OCI-M1 (cell line): ENCODE measurements around the gene SQSTM1.
"Not testable (repeated sequence)": the region's sequence is repeated elsewhere in the genome, so short reads cannot be mapped to it uniquely, and the experiment has no call there.

Source experiments
- DNase-seq: peaks from one replicate; lab custom pipeline; 2025; lab: John Stamatoyannopoulos, UW

The SQSTM1 gene

DNA sequence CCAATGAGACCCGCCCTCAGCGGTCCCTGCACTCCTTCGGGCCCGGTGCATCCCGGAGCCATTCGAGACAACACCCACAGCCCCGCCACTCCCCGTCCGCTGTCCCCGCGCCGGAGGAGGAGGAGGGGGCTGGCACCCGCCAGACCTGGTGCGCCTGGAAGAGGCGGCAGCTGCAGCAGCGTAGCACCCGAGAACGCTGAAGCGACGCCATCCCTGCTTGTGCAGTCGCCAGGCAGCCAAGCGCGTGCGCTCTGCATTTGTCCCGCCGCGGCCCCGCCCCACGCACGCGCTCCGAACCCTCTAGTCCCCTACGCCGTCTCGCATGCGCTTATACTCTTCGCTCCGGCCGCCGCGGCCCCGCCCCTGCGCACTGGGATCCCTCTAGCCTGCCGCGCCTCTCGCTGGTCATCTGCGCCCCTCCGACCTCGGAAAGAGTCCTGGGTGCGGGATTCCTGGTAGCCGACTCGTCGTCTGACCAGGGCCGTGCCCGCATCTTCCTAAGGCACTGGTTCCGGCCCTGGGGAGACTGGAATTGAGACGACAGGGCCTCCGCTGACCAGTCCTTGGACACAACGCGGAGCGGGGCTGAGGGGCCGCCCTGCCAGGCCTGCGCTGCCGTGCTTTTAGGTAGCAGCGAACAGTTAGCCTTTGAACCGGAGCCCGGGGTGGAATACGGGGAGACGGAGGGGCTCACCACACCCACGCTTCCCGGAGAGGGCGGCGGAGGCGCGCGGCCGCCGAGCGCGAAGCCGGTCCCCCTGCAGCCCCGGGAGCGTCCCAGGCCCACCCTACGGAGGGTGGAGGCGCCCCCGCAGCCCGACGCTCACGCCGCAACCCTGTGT lies 38.1 kb downstream of the SQSTM1 start, which contains the start of gene MRNIP:
Gene MRNIP, minus strand, starts transcription at position 232 of the 842 bp plus-strand sequence. Its CDS starts 21 bp downstream, at position 211.
- peak; percentile 98 for DNase-seq

DNA sequence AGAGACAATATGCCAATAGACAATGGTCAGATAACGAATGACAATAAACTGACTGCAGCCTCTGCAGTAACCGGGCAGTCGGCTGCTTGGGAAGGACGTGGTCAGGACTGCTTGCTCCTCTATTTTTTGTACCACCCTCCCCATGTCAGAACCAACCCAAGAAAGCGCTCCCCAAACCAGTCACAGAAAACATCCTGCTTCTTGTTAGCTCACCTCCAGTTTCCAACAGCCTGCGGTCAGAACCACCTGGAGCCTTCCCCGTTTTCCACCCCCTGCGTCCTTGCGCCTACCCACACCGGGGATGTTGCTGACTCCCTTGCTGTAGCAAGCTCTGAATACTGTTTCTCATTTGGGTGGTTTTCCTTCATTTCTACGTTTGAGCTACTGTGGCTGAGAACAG lies 39.6 kb downstream of the SQSTM1 start:
- no peak for DNase-seq

- DNase-seq = no peak
Measured at GRCh38 chr5:179862296-179862695, 41.6 kb downstream of the SQSTM1 start.

- DNase-seq = no peak
Measured at GRCh38 chr5:179862891-179863290, 42.2 kb downstream of the SQSTM1 start.

DNA sequence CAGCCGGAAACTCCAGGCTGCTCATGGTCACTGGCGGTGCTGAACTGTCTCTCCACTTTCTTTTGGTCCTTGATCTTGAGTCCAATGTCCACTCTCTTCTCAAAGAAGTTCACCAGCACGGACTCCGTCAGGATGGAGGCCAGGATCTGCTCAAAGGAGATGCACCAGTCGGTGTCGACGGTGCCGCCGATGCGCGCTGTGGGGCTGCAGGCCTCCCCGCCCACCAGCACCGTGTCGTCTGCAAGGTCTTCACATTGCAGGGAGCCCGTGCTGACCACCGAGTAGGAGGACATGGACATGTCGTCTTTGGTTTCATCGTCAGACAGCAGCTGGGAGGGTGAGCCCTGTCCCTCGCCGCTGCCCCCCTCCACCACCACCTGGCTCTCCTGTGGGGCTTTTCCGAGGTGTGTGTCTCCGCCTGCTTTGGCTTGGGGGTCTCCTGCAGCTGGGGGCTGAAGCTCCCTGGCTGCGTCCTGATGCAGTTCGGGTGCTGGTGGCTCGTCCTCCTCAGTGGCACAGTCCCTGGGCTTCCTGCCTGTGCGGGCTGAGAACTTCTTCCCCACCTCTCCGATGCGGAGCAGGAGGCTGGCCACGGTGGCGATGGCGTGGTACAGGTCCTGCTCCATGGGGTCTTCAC lies 42.9 kb downstream of the SQSTM1 start:
- no peak for DNase-seq

DNA sequence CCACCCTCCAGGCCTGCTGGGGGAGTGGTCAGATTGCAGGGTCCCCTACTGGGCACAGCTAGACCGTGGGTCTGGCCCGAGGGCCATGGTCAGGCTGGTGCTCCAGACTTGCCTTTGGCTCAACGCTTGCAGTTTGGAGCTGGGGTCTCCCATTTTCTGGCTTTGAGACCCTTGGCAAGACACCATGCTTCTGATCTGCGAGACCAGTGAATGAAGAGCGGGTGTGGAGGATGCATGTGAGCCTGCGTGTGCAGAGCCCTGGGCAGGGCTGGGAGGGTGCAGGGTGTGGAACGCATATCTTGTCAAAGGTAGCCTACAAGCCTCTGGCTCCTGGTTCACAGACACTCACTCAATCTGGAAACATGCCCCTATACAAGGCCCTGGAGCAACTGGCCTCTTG lies 44.0 kb downstream of the SQSTM1 start:
- no peak for DNase-seq

DNA sequence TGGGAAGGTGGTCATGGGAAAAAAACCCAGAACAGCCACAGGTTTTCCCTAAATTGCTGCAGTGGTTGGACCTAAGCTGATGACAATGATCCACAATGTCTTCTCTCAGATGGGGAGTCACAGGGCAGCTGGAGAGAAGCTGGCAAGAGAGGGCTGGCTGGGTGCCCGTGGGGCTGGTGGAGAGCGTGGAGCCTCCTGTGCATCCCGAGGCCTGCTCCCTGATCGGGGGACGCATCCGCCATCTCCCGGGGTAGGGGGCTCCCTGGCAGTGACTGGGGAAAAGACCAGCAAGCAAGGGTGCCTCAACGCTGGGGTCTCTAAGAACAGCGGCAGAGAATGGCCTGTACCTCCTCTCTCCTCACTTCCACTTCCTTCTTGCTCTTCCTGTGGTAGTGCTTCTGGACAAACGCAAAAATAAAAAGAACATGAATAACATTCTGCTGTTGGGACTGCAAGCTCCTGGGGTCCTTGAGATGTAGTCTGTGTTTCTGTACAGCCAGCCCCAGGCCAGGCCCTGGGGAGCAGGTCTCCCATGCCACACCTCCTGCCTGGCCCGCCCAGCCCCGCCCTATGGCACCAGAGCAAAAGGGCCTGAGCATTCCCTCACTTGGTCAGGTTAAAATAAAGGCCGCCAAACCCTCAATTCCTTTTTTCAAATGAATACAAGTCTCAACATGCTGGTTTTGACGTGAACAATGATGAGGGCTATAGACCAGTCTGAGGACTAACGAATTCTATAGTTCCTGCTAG lies 45.0 kb downstream of the SQSTM1 start:
- DNase-seq = no peak

DNA sequence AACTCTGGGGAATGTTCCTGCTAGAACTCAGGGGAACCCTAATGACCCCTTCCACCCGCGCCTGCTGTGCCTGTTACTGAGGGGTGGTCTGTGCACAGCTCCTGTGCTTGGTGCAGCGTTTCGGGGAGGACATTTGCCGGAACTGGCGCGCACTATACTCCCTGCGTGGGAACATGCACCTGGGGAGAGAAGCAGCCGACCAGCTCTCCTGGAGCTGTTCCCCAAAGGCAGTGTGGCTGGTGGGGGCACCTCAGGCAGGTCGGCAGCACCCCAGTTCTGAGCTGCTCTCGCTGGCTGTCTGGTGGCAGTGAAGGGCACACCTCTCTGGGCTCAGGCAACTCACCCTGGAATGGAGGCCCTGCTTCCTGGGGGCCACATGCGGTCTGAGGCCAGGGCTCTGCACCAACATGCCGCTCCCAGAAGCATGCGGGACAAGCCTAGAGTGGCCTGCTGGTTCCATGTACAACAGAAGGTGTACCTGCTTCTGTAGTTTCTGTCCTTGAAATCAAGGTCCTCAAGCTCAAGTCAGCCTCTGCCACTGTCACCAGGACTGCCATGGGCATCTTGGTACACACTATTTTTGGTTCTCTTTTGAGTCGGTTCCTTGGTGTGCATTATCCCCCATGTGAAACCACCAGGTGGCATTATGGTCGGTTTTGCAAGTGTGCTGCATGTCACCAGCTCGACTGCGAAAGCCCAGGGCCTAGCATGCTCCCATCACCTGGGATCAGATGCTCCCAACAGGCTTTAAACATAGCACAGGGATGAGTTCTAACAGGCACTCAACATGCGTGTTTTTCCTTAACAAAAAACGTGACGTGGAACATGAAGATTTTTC lies 45.8 kb downstream of the SQSTM1 start:
- no peak for DNase-seq

DNA sequence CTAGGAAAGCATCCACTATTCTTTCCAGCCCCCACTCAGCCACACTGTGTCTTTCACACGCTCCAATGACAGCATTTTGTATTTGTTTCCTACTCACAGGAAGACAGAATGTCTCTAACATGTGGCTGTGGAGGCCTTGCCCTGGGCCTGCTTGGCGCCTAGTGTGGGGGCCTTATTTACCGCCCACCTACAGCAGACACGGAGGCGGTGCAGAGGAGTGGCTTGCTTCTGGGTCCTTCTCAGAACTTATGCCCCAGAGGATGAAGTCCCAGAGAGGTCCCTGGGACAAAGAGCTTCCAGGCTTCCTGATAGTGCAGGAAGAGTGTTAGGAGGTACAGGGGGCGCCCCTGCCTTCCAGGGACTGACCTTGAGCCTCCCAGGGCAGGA lies 46.4 kb downstream of the SQSTM1 start:
- no peak for DNase-seq

GRCh38 chr5:179867476-179867875 lies 46.8 kb downstream of the SQSTM1 start:
- no peak for DNase-seq

- DNase-seq = no peak
Measured at GRCh38 chr5:179868541-179868940, 47.8 kb downstream of the SQSTM1 start.

GRCh38 chr5:179869101-179869500 lies 48.4 kb downstream of the SQSTM1 start:
- DNase-seq = no peak

DNA sequence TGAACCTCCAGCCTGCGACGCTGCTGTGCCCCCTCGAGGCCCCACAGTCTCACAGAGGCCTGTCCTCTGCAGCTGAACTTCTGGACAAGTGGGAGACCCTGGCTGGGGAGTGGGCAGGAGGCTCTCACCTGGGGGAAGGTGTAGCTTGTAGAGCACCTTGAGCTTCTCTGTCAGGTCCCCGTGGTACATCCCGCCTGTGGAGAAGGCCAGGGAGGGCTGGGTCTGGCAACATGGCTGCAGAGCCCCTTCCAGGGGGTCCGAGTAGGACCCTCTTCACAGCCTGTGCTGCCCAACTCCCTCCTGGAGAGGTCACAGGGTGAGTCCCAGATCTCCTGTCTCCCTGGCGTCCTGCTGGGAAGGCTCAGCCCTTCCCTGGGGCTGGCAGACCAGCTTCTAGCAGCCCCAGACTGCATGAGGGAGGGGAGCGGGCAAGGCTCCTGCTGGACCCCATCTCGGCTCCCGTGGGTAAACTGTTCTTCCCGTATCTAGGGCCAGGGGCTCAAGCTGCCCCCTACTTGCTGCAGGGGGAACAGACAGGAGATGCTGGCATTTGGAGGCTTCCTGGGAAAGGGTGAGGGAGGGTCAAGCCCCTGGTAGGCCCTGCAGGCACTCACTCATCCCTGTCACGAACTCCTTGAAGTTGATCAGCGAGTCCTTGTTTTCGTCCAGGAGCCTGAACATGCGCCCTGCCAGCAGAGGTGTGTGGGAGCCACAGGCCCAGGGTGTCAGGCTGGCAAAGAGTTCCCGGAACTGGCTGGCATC lies 49.1 kb downstream of the SQSTM1 start:
- DNase-seq = no peak

- no peak for DNase-seq
Measured at GRCh38 chr5:179870403-179870903, 49.7 kb downstream of the SQSTM1 start.

DNA sequence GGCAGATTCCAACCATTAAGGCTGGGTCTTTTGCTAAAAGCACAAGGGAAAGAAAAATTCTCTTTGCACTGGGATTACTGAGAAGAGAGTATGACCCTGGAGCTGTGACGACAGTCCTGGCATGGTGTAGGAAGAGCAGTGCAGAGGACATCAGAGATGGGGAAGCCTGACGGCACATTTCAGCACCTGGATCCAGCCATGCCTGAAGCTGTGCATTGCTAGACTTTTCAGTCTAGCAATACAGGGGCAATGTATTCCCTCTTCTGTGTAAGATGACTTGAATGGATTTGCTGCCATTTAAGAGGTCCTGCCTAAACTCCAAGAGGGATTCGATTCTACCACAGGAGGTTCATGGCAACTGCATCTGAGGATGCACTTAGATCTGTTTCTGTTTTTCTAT lies 50.2 kb downstream of the SQSTM1 start:
- no peak for DNase-seq

GRCh38 chr5:179871533-179871932 lies 50.8 kb downstream of the SQSTM1 start:
- DNase-seq = not testable (repeated sequence)

GRCh38 chr5:179872055-179872827 lies 51.5 kb downstream of the SQSTM1 start:
- no peak for DNase-seq

DNA sequence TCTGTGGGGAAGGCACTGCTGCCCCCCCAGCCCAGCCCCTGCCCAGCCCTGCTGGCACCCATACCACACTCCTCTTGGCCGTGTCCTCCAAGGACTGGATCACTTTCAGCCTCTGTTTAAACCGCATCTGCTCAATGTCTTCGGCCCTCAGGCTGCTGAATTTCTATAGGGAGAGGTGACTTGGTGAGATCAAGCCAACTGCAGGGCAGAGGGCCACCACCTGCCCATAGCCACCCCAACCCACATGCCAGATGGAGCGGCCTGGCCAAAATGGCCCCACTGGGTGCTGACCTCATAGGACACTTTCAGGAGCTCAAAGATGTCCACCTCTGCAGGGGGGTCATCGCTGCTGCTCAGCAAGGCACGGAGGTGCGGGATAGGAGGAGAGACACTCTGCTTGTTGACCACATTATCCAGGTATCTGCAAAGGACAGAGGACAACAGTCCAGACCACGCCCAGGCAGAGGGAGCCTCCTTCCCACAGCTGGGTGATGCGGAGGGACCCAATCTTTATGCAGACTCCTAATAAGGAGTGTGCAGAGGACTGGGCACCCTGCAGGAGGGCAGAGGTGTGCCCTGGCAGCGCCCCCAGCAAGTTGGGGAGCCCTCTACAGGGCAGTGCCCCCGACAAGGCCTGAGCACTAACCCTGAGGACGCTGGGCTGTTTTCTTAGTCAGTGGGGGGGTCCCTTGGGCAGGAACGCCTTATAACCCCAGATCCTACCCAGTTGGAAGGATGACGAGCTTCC lies 52.3 kb downstream of the SQSTM1 start:
- no peak for DNase-seq

- no peak for DNase-seq
Measured at GRCh38 chr5:179873588-179874110, 52.9 kb downstream of the SQSTM1 start.
